Ishikawa (cell line): ENCODE results near the gene BABAM2.

Experiments
- CEBPB ChIP-seq: IDR thresholded peaks from 2 replicates; pipeline ENCODE4 v1.6.1; 2012
- NFIC ChIP-seq: IDR thresholded peaks from 2 replicates; pipeline ENCODE4 v1.6.1; 2012
- TAF1 ChIP-seq: IDR thresholded peaks from 2 replicates; pipeline ENCODE4 v1.6.1; 2012; ENCODE audit warnings: low read depth, mild to moderate bottlenecking
- TF ChIP-seq, protein P1 (sequence below): IDR thresholded peaks from 2 replicates; pipeline ENCODE4 v1.6.1; 2012; ENCODE audit warnings: low read depth, mild to moderate bottlenecking
- TF ChIP-seq, protein P2 (sequence below): IDR thresholded peaks from 2 replicates; pipeline ENCODE4 v1.6.1; 2012

DNA sequence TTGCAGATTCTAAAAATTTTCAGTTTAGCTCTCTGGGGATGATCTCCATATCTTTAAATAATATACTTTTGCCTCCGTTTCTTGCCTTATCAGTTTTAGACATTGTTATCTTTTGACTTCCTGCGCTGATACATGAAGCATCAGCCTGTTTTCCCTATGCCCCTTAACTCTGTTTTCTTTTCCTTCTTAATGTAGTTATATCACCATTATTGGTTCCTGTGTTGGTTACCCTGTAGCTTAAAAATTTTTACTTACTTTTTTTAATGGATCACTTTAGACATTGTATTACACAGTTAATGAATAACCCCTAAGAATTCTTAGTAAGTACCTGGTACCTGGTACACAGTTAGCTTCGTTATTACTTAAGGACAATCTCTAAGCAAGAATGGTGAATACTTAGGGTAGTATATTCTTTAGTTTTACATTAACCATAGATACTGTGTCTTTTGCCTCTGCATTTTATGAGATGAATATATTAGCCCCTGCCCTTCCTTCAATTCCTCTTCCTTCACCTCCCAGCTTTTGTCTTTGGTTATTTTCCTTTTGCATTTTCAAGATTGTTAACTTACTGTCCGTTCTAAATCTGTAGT, 40.9 kb downstream of the BABAM2 start:
- TF ChIP-seq TAF1 (no peak), NFIC (no peak), CEBPB (no peak)
- TF ChIP-seq, protein P1, sequence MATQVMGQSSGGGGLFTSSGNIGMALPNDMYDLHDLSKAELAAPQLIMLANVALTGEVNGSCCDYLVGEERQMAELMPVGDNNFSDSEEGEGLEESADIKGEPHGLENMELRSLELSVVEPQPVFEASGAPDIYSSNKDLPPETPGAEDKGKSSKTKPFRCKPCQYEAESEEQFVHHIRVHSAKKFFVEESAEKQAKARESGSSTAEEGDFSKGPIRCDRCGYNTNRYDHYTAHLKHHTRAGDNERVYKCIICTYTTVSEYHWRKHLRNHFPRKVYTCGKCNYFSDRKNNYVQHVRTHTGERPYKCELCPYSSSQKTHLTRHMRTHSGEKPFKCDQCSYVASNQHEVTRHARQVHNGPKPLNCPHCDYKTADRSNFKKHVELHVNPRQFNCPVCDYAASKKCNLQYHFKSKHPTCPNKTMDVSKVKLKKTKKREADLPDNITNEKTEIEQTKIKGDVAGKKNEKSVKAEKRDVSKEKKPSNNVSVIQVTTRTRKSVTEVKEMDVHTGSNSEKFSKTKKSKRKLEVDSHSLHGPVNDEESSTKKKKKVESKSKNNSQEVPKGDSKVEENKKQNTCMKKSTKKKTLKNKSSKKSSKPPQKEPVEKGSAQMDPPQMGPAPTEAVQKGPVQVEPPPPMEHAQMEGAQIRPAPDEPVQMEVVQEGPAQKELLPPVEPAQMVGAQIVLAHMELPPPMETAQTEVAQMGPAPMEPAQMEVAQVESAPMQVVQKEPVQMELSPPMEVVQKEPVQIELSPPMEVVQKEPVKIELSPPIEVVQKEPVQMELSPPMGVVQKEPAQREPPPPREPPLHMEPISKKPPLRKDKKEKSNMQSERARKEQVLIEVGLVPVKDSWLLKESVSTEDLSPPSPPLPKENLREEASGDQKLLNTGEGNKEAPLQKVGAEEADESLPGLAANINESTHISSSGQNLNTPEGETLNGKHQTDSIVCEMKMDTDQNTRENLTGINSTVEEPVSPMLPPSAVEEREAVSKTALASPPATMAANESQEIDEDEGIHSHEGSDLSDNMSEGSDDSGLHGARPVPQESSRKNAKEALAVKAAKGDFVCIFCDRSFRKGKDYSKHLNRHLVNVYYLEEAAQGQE = no peak
- TF ChIP-seq, protein P2, sequence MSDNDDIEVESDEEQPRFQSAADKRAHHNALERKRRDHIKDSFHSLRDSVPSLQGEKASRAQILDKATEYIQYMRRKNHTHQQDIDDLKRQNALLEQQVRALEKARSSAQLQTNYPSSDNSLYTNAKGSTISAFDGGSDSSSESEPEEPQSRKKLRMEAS = no peak
